ENCODE data around the gene GALNT1. TPM values are rescaled to one million over a fixed set of nuclear protein-coding genes. Genes with fewer than 3 reads are reported as not detected.

Gene GALNT1
- total and polyA plus RNA-seq, 9 of the 15 experiments (the other 6 are each of a cell fraction or from before 2014, with no cell fraction given): 14.4 to 54.1 (median 36.6) TPM

DNA sequence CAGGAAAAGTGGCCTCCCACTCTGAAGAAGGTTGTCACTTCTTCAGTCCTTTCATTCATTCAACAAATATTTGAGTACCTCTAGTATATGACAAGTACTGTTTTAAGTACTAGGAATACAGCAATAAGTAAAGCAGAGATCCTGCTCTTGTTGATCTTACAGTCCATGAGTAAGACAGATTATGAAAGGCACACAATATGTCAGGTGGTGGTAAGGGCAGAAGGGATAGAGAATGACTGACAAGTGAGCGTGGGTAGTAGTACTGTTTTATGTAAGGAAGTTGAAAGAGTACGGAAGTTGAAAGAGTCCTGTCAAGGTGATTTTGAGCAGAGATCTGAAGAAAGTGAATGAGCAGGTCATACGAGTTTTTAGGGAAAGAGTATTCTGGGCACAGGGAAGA, 111.3 kb downstream of the GALNT1 start:
- Histone ChIP-seq H3K4me2 (ENCODE audit: insufficient read depth, low read length) (no peak overlapping the region), H3K79me2 (ENCODE audit: control insufficient read depth, insufficient read depth, low read length) (no peaks in the 10 kb centered on the region), H2AFZ (ENCODE audit: low read depth, low read length) (no peak overlapping the region), H3K27ac (ENCODE audit: extremely low read depth, low read depth, low read length) (no peak overlapping the region), H3K9me1 (ENCODE audit: control insufficient read depth, insufficient read depth, low read length) (no peaks in the 10 kb centered on the region), H3K9me3 (replicated peaks; ENCODE audit: control insufficient read depth, insufficient read depth, low read depth, low read length) (no peaks in the 10 kb centered on the region), H3K9ac (ENCODE audit: insufficient read depth in 1 of 2, low read depth in 2 of 2, low read length in 2 of 2) (no peak overlapping the region), H3K4me3 (no peak overlapping the region), H3K27me3 (ENCODE audit: control insufficient read depth in 2 of 2, insufficient read depth in 2 of 2, low read length in 2 of 2) (no peaks in the 10 kb centered on the region), H3K4me1 (replicated peaks in 1 of 2; ENCODE audit: control insufficient read depth in 2 of 2, insufficient read depth in 2 of 2, low read length in 2 of 2) (peaks cover 0 to 8% of the 10 kb centered on the region in 2 experiments; a peak in 2 of 5 replicates), H3K36me3 (ENCODE audit: control insufficient read depth, insufficient read depth, low read length) (no peaks in the 10 kb centered on the region; the same call in 2 of the 3 replicates), H4K20me1 (replicated peaks; ENCODE audit: control insufficient read depth, insufficient read depth, low read length) (no peaks in the 10 kb centered on the region)
- no TSS peak for BruUV-seq (replicated peaks)
- intact Hi-C loops (cut with micrococcal nuclease) (no loop called here), in situ Hi-C loops (cut with MboI) (no loop called here)
- no peak for TF ChIP-seq EP400 (IDR thresholded peaks at IDR 0.05)
- TF ChIP-seq CREM (IDR thresholded peaks at IDR 0.05; ENCODE audit: low read depth): no peak
- TF ChIP-seq, protein P1, sequence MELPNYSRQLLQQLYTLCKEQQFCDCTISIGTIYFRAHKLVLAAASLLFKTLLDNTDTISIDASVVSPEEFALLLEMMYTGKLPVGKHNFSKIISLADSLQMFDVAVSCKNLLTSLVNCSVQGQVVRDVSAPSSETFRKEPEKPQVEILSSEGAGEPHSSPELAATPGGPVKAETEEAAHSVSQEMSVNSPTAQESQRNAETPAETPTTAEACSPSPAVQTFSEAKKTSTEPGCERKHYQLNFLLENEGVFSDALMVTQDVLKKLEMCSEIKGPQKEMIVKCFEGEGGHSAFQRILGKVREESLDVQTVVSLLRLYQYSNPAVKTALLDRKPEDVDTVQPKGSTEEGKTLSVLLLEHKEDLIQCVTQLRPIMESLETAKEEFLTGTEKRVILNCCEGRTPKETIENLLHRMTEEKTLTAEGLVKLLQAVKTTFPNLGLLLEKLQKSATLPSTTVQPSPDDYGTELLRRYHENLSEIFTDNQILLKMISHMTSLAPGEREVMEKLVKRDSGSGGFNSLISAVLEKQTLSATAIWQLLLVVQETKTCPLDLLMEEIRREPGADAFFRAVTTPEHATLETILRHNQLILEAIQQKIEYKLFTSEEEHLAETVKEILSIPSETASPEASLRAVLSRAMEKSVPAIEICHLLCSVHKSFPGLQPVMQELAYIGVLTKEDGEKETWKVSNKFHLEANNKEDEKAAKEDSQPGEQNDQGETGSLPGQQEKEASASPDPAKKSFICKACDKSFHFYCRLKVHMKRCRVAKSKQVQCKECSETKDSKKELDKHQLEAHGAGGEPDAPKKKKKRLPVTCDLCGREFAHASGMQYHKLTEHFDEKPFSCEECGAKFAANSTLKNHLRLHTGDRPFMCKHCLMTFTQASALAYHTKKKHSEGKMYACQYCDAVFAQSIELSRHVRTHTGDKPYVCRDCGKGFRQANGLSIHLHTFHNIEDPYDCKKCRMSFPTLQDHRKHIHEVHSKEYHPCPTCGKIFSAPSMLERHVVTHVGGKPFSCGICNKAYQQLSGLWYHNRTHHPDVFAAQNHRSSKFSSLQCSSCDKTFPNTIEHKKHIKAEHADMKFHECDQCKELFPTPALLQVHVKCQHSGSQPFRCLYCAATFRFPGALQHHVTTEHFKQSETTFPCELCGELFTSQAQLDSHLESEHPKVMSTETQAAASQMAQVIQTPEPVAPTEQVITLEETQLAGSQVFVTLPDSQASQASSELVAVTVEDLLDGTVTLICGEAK (IDR thresholded peaks at IDR 0.05): no peak
- TF ChIP-seq, protein P1 (CRISPR knock-in tag; IDR thresholded peaks at IDR 0.05): no peak
- no peak for TF ChIP-seq POLR3G (IDR thresholded peaks at IDR 0.05; ENCODE audit: extremely low read depth, insufficient read length, insufficient replicate concordance)
- TF ChIP-seq U2AF2 (optimal IDR thresholded peaks at IDR 0.05; ENCODE audit: low read depth, low read length): no peak
- no peak for TF ChIP-seq HIVEP1 (CRISPR knock-in tag; IDR thresholded peaks at IDR 0.05)
- no peak for TF ChIP-seq ZZZ3 (IDR thresholded peaks at IDR 0.05)
- TF ChIP-seq SIX5 (IDR thresholded peaks at IDR 0.05; ENCODE audit: borderline replicate concordance in 1 of 2, insufficient read depth in 1 of 2, low read depth in 1 of 2, low read length in 2 of 2): no peak
- TF ChIP-seq FOXO4 (CRISPR knock-in tag; IDR thresholded peaks at IDR 0.05): no peak
- WGBS (ENCODE audit: insufficient coverage, low coverage, missing lambda C conversion rate): 80% methylated on average over 3 of the region's 3 CpGs
- ATAC-seq (no peak), DNase-seq (ENCODE audit: extremely low read depth in 1 of 4, low spot score in 3 of 4) (no peak), FAIRE-seq (no peak)
- ChIA-PET CTCF (ENCODE audit: low intra/inter-chr PET ratio) (no interaction called here), POLR2A (interaction anchor here (1.8 kb wide), 1 partner anchor 9 kb away, joined by 4 read pairs; no protein-coding TSS in a partner anchor)

Measured in K562 (cell line).